ENCODE data around the gene DZIP3.

- no peak for TF ChIP-seq CTCF (IDR thresholded peaks at IDR 0.05)
- no peak for TF ChIP-seq POLR2A (IDR thresholded peaks at IDR 0.05)
Measured at GRCh38 chr3:108713009-108713516, 123.5 kb downstream of the DZIP3 start.

Data from testis (tissue), 2 donors.